Medulla oblongata (tissue), 1 donor: Measurements from ENCODE around the gene CERS1.

Source experiments
- DNase-seq: peaks from one replicate; pipeline ENCODE4 v3.0.0-alpha.2; 2015; ENCODE audit errors: extremely low spot score

Gene CERS1

DNA sequence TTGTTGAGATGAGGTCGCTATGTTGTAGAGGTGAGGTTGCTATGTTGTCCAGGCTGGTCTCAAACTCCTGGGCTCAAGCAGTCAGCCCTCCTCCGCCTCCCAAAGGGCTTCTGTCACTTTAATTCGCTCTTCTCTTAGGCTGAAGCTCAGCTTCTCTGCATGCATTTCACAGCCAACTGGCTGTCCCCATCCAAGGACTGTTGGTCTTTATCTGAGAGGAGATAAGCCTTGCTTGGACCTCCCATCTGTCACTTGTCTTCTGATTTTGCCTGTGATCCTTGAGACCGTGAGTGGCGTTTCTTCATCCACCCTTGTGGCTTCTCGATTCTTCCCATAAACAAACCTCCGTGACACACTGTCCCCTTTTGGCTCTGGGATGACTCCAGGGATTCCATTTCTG, 24.4 kb downstream of the CERS1 start:
- DNase-seq, result no peak

DNA sequence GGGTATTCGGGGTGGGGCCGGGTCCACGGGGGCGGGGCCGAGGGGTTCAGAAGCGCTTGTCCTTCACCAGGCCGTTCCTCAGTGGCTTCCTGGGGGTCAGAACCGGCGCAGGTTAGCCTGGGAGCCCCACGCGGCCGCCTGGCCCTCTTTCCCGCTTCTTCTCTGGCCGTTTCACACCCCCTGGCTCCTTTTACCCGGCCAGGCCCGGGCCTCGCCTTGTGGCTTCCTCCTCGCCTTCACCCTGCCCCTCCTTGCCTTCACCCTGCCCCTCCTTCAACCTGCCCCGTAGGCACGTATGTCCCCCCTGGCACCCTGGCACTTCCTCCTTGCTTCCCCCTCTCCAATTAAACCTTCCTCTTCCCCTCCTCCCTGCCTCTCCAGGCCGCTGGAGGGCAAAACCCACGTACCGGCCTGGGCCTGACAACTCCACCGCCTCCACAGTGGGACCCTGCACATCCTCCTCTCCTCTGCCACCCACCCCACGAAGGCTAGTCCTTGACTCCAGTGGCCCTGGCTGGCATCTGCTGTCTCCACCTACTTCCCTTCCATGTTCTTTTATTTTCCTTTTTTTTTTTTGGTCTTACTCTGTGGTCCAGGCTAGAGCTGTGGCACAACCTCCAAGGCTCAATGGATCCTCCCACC, 25.3 kb downstream of the CERS1 start:
- no peak for DNase-seq

DNA sequence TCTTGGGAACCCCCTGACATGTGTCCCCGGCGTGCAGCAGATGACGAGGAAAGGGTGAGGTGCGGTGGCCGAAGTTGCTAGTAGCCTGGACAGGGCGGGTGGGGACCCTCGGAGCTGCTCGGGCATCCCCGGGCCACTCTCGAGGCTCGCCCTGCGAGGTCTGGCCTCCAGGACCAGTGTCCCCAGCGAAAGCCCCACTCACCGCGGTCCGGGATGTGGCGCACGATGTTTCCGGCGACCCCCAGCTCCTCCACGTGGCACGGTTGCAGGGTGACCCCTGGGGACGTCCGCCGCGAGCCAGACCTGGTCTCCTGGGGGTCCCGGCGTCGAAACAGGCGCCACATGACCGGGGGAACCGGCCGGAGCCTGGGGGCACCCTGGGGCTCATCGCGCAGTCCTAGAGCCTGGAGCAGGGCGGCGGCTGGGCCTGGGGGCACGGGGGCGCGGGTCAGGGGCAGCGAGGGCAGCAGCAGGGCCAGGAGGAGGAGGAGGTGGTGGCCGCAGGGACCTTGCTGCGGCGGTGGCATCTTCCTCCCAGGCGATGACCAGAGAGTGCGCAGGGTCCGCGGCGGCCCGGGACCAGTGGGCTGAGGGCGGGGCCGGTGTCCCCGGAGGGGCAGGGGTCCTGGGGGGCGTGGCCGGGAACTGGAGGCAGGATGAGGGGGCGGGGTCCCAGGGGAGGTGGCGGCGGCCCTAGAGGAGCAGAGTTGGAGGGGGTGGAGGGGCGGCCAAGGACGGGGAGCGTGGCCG, 26.0 kb downstream of the CERS1 start:
- no peak for DNase-seq

DNA sequence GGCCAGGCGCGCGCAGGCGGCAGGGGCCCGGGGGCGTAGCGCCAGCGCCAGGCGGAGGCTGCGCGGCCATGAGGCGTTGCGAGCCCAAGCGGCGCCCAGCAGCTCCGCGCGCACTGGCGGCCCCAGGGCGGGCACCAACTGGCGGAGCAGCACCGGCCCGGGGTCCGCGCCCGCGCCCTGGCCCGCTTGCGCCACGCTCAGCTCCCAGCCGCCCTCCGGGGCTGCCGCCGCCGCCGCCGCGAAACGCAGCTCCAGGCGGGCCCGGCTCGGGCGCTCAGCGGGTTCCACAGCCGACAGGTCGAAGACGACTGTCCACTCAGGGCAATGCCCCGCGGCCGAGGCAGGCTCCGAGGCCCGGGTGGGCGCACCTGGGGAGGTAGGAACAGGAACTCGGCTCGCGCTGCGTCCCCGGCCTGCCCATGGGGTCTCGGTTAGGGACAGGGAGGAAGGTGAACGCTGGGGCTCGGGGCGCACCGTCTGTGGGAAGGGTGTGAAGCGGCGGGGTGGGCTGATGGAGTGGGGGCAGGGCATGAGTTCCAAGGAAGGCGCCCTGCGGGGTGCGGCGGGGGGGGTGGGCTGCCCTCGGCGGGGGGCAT, 26.8 kb downstream of the CERS1 start:
- DNase-seq, result no peak

DNA sequence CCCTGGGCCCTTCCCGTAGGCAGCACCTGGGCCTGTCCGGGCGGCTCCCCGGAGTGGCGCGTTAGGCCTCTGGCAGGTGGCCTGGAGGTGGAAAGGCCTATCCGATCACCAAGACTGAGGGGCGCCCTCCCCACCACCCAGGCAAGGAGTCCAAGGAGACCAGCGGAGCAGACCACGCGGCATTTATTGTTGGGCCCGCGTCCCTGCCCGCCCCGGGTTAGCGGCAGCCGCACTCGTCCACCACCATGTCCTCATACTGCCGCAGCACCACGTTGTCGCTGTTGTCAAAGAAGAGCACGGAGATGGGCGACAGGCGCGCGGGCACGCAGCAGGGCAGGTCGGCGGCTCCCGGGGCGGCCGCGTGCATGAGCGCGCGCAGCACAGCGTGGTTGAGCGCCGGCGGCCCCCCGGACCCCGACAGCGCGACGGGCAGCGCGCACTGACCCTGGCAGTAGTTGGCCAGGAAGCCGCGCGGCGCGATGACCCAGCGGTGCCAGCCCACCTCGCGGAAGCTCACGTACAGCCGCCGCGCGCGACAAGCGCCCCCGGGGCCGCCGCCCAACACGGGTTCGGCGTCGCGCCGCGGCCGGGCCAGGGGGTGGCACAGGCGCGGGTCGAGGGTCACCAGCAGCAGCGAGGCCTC, 27.5 kb downstream of the CERS1 start:
- DNase-seq, result no peak

DNA sequence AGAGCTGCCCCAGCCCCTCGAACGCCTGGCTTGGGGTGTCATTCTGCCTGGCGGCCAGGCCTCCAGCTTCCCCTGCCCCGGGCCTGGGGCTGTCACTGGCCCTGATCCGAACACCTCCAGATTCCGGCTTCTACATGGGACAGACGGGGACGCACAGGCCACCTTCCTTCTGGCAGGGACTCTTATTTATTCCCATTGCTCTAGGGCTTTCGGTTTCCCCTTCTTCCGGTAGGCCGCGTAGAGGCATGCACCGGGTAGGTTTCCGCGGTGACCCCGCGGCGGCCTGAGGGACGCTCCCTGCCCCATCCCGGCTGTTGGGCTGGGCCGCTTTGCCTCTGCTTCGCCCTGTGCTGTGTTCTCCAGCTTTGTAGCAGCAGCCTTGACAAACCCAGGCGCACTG, 28.2 kb downstream of the CERS1 start:
- DNase-seq, result no peak

DNA sequence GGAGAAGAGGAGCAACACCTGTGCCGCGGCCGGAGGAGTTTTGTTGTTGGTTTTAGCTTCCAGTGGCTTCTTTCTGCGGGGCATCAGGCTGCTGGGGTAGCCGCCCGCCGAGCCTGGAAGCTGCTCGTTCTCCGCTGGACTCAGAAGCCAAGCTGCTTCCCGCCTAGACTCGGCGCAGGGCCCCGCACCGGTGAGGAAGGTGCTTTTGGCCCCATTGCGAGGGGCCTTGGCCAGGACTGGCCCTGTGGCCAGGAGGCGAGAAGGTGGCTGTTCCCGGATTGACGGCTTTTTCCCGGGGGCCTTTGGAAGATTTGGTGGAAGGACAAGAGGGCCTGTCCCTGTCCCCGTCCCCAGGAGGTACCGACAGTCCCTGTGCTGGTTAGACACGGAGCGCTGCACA, 28.8 kb downstream of the CERS1 start:
- no peak for DNase-seq

DNA sequence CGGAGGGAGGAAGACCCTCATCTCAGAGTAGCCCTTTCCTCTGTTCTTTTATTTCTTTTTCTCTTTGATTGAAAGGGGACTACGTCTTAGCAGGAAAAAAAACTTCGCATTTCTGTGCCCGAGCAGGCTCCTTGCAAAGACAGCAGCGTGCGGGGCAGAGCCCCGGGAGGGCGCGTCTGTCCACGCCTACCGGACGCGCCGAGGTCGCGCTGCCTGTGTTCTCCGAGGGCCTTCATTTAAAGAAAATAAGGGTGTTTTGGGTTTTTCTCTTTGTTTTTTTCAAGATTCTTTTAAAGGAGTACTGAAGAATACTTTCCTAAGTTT, 29.2 kb downstream of the CERS1 start:
- no peak for DNase-seq

DNA sequence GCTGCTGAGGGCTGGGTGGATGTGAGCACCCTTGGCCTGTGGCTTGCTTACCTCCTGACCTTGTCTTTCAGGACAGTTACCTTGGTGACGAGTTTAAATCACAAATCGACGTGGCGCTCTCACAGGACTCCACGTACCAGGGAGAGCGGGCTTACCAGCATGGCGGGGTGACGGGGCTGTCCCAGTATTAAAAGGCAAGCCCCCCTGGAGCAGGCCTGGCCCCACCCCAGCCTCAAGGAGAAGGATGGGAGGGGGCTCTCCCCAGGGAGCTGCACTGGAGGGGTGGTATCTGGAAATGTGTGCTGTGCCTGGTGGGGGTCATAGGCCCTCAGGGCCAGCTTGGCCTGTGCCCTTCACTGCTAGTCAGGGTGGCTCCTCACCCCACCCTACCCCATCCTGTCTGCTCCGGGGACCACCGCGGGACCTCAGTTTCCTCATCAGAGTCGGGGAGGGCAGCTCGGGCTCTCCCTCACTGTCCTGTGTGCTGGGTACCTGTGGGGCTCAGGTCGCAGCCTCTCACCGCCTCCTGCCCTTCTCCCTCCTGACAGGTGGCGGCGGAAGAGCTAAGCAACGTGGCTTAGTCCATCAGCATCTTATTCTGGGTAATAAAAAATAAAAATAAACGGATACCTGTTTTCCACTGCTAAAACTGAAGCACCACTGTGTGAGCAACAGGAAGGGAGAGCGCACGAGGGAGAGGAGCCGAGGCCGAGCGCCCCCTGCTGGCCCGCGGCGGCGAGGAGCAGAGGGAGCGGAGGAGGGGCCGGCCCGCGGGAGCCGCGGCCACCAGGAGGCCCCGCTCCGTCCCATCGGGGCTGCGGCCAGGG, 29.8 kb downstream of the CERS1 start:
- DNase-seq, result peak; percentile 69

DNA sequence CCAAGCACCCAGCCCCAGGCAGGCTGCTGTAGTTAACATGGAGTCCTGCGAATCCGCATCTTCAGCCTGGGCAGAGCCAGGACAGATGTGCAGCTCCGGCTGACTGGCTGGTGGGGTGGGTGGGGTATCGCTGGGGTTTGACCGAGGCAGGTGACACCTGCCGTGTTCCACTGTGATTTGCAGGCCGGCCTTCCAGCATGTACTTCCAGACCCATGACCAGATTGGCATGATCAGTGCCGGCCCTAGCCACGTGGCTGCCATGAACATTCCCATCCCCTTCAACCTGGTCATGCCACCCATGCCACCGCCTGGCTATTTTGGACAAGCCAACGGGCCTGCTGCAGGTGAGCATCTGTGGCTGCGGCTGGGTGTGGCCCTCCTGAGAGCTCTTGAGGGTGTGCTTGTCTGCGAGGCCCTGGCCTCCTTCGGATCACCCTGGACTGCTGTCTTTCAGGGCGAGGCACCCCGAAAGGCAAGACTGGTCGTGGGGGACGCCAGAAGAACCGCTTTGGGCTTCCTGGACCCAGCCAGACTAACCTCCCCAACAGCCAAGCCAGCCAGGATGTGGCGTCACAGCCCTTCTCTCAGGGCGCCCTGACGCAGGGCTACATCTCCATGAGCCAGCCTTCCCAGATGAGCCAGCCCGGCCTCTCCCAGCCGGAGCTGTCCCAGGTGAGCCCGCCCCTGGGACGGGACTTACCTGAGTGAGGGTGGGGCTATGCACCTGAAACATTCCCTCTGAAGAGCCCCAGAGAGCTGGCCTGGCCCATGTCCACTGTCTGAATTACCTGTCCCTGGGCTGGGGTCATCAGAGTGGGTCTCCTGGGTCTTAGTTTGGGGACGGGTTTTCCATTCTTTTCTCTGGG, 30.6 kb downstream of the CERS1 start:
- DNase-seq, result no peak

DNA sequence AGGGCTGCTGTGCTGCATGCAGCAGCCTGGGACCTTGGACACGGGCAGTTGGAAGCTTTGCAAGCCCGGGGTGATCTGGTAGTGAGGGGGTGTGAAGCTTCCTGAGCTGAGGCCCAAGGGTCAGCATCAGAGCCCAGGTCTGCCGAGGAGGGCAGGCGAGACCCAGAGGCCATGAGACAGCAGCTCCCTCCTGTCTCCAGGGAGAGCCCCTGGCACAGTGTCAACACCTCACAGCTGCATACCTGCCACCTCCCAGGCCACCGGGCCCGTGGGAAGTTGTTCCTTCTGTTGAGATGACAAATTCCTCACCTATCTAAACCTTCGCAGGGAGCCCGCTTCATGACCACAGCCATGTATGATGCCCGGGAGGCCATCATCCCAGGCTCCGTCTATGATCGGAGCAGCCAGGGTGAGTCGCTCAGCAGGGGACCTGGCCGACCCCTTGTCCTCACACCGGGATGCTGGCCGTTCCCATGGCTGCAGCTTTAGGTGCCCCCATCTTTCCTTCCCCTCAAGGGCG, 32.1 kb downstream of the CERS1 start:
- no peak for DNase-seq

DNA sequence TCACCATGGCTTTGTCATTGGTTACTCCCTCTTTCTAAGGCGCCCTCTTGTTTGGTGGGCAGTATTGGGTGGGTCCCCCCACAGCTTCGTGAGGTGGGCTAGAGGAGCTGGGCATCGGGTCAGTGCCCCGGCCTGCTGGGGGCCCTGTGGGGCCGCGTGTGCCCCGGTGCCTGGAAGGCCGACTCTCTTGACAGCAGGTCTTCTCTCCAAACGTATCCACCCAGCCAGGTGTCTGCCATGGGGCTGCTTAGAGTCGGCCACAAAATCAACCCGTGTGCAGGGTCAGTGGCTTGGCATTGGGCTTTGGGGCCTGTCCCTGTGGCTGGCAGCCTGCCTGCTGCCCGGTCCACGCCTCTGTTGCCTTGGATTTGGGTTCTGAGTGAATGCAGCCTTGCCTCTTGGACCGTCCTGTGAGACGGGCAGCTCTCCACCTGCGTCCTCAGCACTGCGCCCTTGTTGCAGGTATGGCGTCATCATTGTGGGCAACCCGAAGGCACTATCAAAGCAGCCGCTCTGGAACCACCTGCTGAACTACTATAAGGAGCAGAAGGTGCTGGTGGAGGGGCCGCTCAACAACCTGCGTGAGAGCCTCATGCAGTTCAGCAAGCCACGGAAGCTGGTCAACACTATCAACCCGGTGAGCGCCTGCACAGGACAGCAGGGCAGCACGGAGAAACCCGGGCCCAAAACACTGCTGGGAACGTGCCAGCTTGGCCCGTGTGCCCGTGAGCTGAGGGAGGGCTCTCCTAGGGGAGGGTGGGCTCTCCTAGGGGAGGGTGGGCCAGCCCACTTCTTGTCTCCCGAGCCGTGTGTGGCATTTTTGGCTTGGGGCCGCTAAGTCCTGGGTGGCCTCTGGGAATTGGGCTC, 32.7 kb downstream of the CERS1 start:
- DNase-seq, result peak; percentile 24

DNA sequence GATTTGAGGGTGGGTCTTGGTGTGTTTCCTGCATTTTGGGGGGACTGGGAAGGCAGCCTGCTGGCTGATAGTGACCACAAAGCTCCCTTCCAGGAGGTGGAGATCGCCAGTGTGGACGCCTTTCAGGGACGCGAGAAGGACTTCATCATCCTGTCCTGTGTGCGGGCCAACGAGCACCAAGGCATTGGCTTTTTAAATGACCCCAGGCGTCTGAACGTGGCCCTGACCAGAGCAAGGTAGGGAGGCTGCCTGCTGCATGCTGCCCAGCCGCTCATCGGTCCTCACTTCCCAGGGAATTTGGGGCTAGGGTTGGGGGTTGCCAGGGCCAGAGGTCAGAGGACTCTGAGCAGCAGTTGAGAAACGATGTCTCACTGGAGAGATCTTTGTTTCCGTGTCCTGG, 34.0 kb downstream of the CERS1 start:
- no peak for DNase-seq

DNA sequence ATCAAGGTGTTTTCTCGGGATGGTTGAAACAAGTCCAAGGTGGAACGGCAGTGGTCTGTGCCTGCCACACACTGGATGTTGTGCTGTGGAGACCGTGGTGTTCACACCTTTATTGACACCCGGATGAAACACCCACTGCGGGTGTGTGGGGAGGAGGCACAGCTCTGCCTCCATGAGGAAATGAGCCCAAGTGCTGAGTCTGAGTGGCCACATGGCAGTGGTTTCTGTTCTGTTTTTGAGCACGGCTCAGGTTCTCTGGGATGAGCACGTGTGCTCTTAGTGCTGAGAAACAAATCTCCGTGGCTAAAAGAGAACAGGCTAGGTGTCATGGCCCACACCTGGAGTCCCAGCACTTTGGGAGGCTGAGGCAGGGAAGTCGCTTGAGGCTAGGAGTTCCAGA, 34.7 kb downstream of the CERS1 start:
- peak; percentile 76 for DNase-seq

DNA sequence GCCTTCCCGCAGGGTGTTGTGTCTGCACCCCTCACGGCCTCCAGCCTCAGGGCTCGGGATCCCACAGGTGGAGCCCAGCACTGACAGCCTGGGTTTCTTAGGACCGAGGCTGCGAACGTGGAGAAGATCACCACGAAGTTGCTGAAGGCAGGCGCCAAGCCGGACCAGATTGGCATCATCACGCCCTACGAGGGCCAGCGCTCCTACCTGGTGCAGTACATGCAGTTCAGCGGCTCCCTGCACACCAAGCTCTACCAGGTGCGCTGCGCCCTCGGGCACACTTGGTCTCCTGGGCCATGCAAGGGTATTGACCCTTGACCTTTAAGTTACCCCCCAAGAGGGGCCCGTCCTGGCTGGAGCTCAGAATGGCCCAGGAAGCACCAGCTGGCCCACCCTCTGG, 35.2 kb downstream of the CERS1 start:
- no peak for DNase-seq

DNA sequence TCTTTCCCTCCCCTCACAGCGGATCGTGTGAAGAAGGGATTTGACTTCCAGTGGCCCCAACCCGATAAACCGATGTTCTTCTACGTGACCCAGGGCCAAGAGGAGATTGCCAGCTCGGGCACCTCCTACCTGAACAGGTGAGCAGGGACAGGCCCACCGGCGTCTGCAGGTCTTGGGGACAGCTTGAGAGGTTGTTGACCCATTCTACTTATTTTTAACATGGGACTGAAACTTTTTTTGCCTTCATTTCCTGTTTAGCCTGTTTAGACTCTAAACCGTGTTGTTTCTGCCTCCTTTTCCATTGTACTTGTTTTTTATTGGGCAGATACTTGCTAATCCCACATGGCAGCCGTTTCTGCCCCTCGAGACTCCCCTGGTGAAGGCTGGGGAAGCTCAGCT, 35.7 kb downstream of the CERS1 start:
- DNase-seq, result no peak

DNA sequence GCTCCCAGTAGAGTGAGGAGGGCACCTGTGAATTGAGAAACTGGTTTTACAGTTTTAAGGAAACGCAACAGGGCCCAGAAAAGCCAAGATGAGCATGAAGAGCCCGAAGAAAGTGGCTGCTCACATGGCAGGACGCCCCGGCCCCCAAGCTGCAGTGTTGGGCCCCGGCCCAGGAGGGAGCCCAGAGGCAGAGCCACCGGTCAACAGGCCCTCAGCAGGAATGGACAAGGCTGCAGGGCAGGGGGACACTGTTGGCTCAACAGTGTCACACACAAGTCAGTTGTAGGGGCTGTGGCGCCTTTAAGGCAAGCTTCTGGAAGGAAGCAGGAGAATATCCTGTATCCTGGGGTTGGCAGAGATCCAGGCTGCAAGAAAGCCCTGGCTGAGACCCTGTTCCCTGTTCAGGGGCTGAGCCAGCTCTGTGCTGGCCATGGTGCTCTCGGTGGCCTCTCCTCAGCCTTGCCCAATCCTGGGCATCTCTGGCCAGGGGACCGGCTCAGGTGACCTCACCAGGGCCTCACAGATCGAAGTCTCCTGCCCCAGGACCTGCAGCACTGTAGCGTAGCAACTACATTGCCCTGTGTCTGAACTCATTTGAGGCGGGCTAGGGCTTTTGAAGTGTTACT, 36.2 kb downstream of the CERS1 start:
- DNase-seq, result peak; percentile 48

DNA sequence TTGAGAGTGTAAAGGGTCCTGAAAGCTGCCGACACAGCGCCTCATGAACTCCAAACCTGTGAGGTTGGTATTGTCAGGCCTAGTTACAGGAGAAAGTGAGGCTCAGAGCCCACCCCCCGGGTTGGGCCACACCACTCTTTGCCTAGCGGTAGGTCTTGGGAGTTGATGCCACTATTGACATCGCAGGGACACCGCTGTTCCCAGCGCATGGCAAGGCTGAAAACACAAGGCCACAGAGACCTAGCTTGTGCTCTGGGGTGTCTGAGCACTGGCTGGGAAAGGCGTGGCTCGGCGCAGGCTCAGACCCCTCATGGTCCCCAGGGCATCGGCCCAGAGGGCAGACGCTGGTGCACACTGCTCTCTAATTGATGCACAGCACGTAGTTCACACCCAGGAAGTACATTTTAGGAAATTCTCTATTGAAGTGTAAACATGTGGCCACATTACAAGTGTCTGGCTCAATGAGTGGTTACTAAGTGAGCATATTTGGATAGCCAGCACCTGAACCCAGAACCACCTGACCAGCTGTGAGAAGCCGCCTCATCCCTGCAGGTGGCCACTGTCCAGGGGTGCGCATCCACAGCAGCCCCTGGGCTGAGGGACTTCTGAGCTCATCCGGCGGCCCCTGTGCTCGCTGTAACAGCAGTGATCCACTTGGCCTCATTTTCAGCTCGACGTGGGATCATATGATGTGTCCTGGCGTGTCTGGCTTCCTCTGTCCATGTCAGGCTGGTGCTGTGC, 36.9 kb downstream of the CERS1 start:
- no peak for DNase-seq

DNA sequence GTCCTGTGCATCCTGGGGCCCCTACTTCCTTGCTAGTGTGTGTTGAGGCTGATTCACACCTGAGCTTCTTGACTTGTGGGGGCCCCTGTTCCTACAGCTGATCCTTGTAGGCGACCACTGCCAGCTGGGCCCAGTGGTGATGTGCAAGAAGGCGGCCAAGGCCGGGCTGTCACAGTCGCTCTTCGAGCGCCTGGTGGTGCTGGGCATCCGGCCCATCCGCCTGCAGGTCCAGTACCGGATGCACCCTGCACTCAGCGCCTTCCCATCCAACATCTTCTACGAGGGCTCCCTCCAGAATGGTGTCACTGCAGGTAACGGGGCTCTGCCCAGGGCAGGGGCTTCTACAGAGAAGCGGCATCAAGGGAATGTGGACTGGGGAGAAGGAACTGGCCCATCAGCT, 38.7 kb downstream of the CERS1 start:
- no peak for DNase-seq
